ENCODE measurements around the gene CDC42EP3.

DNA sequence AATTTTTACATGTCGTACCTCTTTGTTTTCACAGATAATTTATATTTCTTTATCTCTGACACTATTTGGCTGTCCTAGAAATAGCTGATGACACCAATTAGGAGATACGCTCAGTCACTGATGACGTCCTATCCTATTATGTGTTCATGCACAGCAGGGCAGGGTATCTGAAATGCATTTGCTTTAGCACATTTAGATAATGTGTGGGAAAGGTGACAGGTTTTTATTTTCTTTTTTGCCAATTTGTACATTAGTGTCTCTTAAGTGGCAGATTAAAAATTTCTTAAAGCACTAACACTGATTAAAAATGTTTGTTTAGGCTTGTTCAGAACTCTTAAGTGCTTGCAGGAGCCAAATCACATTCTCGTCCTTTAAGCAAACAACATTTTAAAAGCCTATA, 39.7 kb downstream of the CDC42EP3 start:
- TF ChIP-seq, protein P1, sequence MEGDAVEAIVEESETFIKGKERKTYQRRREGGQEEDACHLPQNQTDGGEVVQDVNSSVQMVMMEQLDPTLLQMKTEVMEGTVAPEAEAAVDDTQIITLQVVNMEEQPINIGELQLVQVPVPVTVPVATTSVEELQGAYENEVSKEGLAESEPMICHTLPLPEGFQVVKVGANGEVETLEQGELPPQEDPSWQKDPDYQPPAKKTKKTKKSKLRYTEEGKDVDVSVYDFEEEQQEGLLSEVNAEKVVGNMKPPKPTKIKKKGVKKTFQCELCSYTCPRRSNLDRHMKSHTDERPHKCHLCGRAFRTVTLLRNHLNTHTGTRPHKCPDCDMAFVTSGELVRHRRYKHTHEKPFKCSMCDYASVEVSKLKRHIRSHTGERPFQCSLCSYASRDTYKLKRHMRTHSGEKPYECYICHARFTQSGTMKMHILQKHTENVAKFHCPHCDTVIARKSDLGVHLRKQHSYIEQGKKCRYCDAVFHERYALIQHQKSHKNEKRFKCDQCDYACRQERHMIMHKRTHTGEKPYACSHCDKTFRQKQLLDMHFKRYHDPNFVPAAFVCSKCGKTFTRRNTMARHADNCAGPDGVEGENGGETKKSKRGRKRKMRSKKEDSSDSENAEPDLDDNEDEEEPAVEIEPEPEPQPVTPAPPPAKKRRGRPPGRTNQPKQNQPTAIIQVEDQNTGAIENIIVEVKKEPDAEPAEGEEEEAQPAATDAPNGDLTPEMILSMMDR (IDR thresholded peaks at IDR 0.05), result no peak
- TF ChIP-seq EP300 (IDR thresholded peaks at IDR 0.05), result no peak
- no peak for TF ChIP-seq POLR2A (IDR thresholded peaks at IDR 0.05)
